Stimulated activated CD8-positive, alpha-beta memory T cell treated with anti-CD3 and anti-CD28 coated beads, Interleukin-12 subunit alpha, Interleukin-12 subunit beta, amount 100 ng/mL, for 24 hours (primary cell): ENCODE data around the gene MINPP1.

ENCODE experiments used
- DNase-seq: peaks from one replicate; pipeline ENCODE4 v3.0.0-alpha.2; 2020; ENCODE audit errors: extremely low read depth

MINPP1 gene

GRCh38 chr10:87523731-87524130, 19.0 kb downstream of the MINPP1 start:
- DNase-seq, result no peak

GRCh38 chr10:87524296-87524695, 19.6 kb downstream of the MINPP1 start:
- no peak for DNase-seq

GRCh38 chr10:87531908-87532622, 27.4 kb downstream of the MINPP1 start:
- no peak for DNase-seq

GRCh38 chr10:87532696-87533095, 28.0 kb downstream of the MINPP1 start:
- no peak for DNase-seq

GRCh38 chr10:87534173-87534858, 29.6 kb downstream of the MINPP1 start:
- DNase-seq, result no peak

- DNase-seq, result no peak
Measured at GRCh38 chr10:87538092-87539015, 33.7 kb downstream of the MINPP1 start.

- DNase-seq, result no peak
Measured at GRCh38 chr10:87541114-87541513, 36.4 kb downstream of the MINPP1 start.

- no peak for DNase-seq
Measured at GRCh38 chr10:87544721-87545120, 40.0 kb downstream of the MINPP1 start.

GRCh38 chr10:87545783-87546182, 41.1 kb downstream of the MINPP1 start:
- DNase-seq, result no peak

GRCh38 chr10:87546210-87546609, 41.5 kb downstream of the MINPP1 start:
- DNase-seq, result no peak

GRCh38 chr10:87546971-87547413, 42.3 kb downstream of the MINPP1 start:
- no peak for DNase-seq

GRCh38 chr10:87547734-87548311, 43.1 kb downstream of the MINPP1 start:
- no peak for DNase-seq

GRCh38 chr10:87550741-87551140, 46.0 kb downstream of the MINPP1 start:
- no peak for DNase-seq

- DNase-seq, result no peak
Measured at GRCh38 chr10:87551326-87551725, 46.6 kb downstream of the MINPP1 start.

GRCh38 chr10:87552248-87552929, 47.7 kb downstream of the MINPP1 start:
- no peak for DNase-seq

- no peak for DNase-seq
Measured at GRCh38 chr10:87557409-87557808, 52.7 kb downstream of the MINPP1 start.

- no peak for DNase-seq
Measured at GRCh38 chr10:87558333-87558732, 53.6 kb downstream of the MINPP1 start.

- DNase-seq, result no peak
Measured at GRCh38 chr10:87559392-87559791, 54.7 kb downstream of the MINPP1 start.

GRCh38 chr10:87560495-87561129, 55.9 kb downstream of the MINPP1 start:
- no peak for DNase-seq

- no peak for DNase-seq
Measured at GRCh38 chr10:87562750-87563149, 58.1 kb downstream of the MINPP1 start.

GRCh38 chr10:87565010-87565409, 60.3 kb downstream of the MINPP1 start:
- no peak for DNase-seq
